CD4-positive, alpha-beta T cell (primary cell): ENCODE results near the gene MYMK. TPM values are rescaled to one million over a fixed set of nuclear protein-coding genes. Genes with fewer than 3 reads are reported as not detected.

Experiments
- ATAC-seq: fragments of 200-7000 bp; cut with Tn5 transposase; one replicate; pipeline ENCODE4 v1.10.0; 2022; ENCODE audit warnings: mild to moderate bottlenecking; ENCODE audit not compliant: poor library complexity
- CTCF ChIA-PET: fragments of 350-600 bp; sonication (Branson Sonifier 250); formaldehyde crosslinking; loops from one replicate; lab custom pipeline; 2021; ENCODE audit warnings: antibody characterized with exemption, inconsistent platforms; lab: Charles Lee
- POLR2A ChIA-PET: fragments of 350-600 bp; sonication (Branson Sonifier 250); formaldehyde crosslinking; loops from one replicate; lab custom pipeline; 2021; ENCODE audit warnings: antibody characterized with exemption, inconsistent platforms; lab: Charles Lee
- DNase-seq, 14 experiments: peaks; one replicate each; pipeline ENCODE4 v3.0.0-alpha.2; 2013 to 2020; ENCODE audit warnings: mixed read lengths in 2 of 14
- H3K27ac ChIP-seq, 2 donors: one replicate each; pipeline versions ENCODE4 v1.5.1 to v1.7.0; 2013; ENCODE audit warnings: low read length in 2 of 2, low read depth in 1 of 2, mild to moderate bottlenecking in 1 of 2
- H3K27me3 ChIP-seq, 2 experiments: 1 replicate in 1 of 2; 2 replicates in 1 of 2; pipeline versions ENCODE4 v1.6.1 to v1.7.0; 2013; ENCODE audit warnings: low read length in 2 of 2, control low read depth in 1 of 2, mild to moderate bottlenecking in 1 of 2, moderate library complexity in 1 of 2; ENCODE audit not compliant: insufficient read depth in 2 of 2, control insufficient read depth in 1 of 2
- H3K36me3 ChIP-seq: one replicate; pipeline ENCODE4 v1.6.1; 2013; ENCODE audit warnings: low read length, control low read depth; ENCODE audit not compliant: insufficient read depth
- H3K4me1 ChIP-seq: one replicate; pipeline ENCODE4 v1.6.1; 2013; ENCODE audit warnings: low read length, control low read depth; ENCODE audit not compliant: insufficient read depth
- H3K4me3 ChIP-seq: one replicate; pipeline ENCODE4 v1.5.1; 2013; ENCODE audit warnings: mild to moderate bottlenecking, low read length, moderate library complexity
- H3K9me3 ChIP-seq, 2 experiments: 1 replicate in 1 of 2; 2 replicates in 1 of 2; pipeline versions ENCODE4 v1.6.1 to v1.7.0; 2013; ENCODE audit warnings: low read length in 2 of 2, mild to moderate bottlenecking in 2 of 2, control low read depth in 1 of 2, moderate library complexity in 1 of 2; ENCODE audit not compliant: control insufficient read depth in 1 of 2, insufficient read depth in 1 of 2
- H3K27ac Mint-ChIP-seq: one replicate; pipeline ENCODE4 v1.8.0; 2020; ENCODE audit warnings: mixed read lengths
- H3K27me3 Mint-ChIP-seq: one replicate; pipeline ENCODE4 v1.8.0; 2021; ENCODE audit warnings: mixed read lengths
- H3K36me3 Mint-ChIP-seq: one replicate; pipeline ENCODE4 v1.8.0; 2021; ENCODE audit warnings: low read depth, mixed read lengths
- H3K4me1 Mint-ChIP-seq: one replicate; pipeline ENCODE4 v1.8.0; 2021; ENCODE audit warnings: low read depth, mixed read lengths
- H3K4me3 Mint-ChIP-seq: one replicate; pipeline ENCODE4 v1.8.0; 2020; ENCODE audit warnings: mild to moderate bottlenecking, mixed read lengths
- H3K9me3 Mint-ChIP-seq: one replicate; pipeline ENCODE4 v1.8.0; 2020; ENCODE audit warnings: mixed read lengths
- CTCF ChIP-seq: fragments of 200-600 bp; IDR thresholded peaks from one replicate; pipeline ENCODE4 v1.8.0; 2022; ENCODE audit warnings: antibody characterized with exemption, mild to moderate bottlenecking
- intact Hi-C, 2 experiments: fragments of 100-400 bp; cut with DNase I in 1 of 2; cut with micrococcal nuclease in 1 of 2; formaldehyde crosslinking; loops; one replicate each; pipeline versions ENCODE4 v1.15.1 to v1.9.0; 2023 to 2025; cut with DNase I, micrococcal nuclease
- total RNA-seq, 174 experiments: library from RNA in 2 of 174; stranded (reverse) in 2 of 174; gene quantifications; one replicate each; pipeline ENCODE4 v1.2.3 and lab custom pipeline; 2021 to 2026

MYMK gene
- total RNA-seq, 2 experiments from 2014 or later = not detected

- no peaks in the 10 kb centered on the region for H3K36me3 Mint-ChIP-seq
- CTCF ChIA-PET = no interaction called here
- Histone ChIP-seq H3K27me3 (no peaks in the 10 kb centered on the region), H3K36me3 (no peaks in the 10 kb centered on the region), H3K4me1 (no peaks in the 10 kb centered on the region), H3K27ac (no peak overlapping the region), H3K9me3 (no peaks in the 10 kb centered on the region), H3K4me3 (no peak overlapping the region)
- H3K4me3 Mint-ChIP-seq = no peak overlapping the region
- intact Hi-C loops = no loop called here
- H3K4me1 Mint-ChIP-seq = no peaks in the 10 kb centered on the region
- H3K27ac Mint-ChIP-seq = no peak overlapping the region
- H3K9me3 Mint-ChIP-seq = no peaks in the 10 kb centered on the region
- TF ChIP-seq CTCF = no peak
- no peaks in the 10 kb centered on the region for H3K27me3 Mint-ChIP-seq
- POLR2A ChIA-PET = no interaction called here
- DNase-seq (no peak), ATAC-seq (no peak)
These were observed 9.0 kb downstream of the MYMK start for GRCh38 chr9:133515615-133516255.

GRCh38 chr9:133515240-133515610 is 9.5 kb downstream of the MYMK start:
- ATAC-seq = no peak
- ChIA-PET POLR2A (no interaction called here), CTCF (no interaction called here)
- Mint-ChIP-seq H3K27me3 (no peaks in the 10 kb centered on the region), H3K4me3 (no peak overlapping the region), H3K27ac (no peak overlapping the region), H3K4me1 (no peaks in the 10 kb centered on the region), H3K36me3 (no peaks in the 10 kb centered on the region), H3K9me3 (no peaks in the 10 kb centered on the region)
- DNase-seq = no peak
- Histone ChIP-seq H3K4me3 (no peak overlapping the region), H3K27me3 (no peaks in the 10 kb centered on the region), H3K36me3 (no peaks in the 10 kb centered on the region), H3K27ac (no peak overlapping the region), H3K4me1 (peaks cover under 1% of the 10 kb centered on the region), H3K9me3 (no peaks in the 10 kb centered on the region)
- no peak for TF ChIP-seq CTCF
- intact Hi-C loops = no loop called here

DNA sequence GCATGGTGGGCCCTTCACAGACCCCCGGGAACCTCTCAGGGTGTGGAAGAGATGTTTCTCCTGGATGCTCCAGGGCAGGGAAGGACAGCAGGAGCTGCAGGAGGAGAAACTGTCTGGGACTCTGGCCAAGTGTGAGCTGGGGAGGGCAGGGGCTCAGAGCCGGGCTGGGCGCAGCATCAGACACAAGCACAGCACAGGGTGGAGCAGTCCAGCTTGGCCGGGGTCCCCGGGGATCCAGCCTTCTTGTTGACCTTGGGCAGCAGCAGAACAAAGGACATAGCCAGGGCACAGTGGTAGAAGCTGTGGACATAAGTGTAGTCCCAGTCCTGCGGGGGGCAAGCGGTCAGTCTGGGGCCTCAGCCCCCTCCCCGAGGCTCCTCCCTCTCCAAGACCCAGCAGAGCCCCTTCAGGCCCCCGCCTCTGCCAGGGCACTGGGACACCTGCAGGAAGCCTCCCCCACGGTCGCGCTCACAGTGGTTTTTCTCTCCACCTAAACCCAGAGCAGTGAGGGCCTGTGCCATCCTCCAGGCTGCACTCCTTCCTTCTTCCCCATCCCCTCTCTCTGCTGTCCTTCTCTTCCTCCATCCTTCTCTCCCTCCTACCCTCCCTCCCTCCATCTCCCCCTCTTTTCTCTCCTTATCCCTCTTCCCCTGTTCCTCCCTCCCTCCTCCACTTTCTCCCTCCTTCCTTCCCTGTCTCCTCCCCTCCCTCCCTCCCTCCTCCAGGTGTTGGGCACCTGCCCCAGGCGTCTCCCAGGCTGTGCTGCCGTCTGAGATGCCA is 10.1 kb downstream of the MYMK start:
- Mint-ChIP-seq H3K27me3 (no peaks in the 10 kb centered on the region), H3K4me1 (peaks cover 2% of the 10 kb centered on the region), H3K27ac (no peak overlapping the region), H3K4me3 (no peak overlapping the region), H3K36me3 (no peaks in the 10 kb centered on the region), H3K9me3 (no peaks in the 10 kb centered on the region)
- intact Hi-C loops = no loop called here
- ATAC-seq = no peak
- POLR2A ChIA-PET = no interaction called here
- H3K27me3 ChIP-seq = no peaks in the 10 kb centered on the region
- H3K27ac ChIP-seq = no peak overlapping the region
- TF ChIP-seq CTCF = no peak
- H3K9me3 ChIP-seq = no peaks in the 10 kb centered on the region
- H3K4me1 ChIP-seq = peaks cover 6% of the 10 kb centered on the region
- no peak overlapping the region for H3K4me3 ChIP-seq
- DNase-seq = no peak
- CTCF ChIA-PET = no interaction called here
- no peaks in the 10 kb centered on the region for H3K36me3 ChIP-seq
